ENCODE measurements around the gene DDX1.
"Not testable (repeated sequence)": the region's sequence is repeated elsewhere in the genome, so short reads cannot be mapped to it uniquely, and the experiment has no call there.

The DDX1 gene

DNA sequence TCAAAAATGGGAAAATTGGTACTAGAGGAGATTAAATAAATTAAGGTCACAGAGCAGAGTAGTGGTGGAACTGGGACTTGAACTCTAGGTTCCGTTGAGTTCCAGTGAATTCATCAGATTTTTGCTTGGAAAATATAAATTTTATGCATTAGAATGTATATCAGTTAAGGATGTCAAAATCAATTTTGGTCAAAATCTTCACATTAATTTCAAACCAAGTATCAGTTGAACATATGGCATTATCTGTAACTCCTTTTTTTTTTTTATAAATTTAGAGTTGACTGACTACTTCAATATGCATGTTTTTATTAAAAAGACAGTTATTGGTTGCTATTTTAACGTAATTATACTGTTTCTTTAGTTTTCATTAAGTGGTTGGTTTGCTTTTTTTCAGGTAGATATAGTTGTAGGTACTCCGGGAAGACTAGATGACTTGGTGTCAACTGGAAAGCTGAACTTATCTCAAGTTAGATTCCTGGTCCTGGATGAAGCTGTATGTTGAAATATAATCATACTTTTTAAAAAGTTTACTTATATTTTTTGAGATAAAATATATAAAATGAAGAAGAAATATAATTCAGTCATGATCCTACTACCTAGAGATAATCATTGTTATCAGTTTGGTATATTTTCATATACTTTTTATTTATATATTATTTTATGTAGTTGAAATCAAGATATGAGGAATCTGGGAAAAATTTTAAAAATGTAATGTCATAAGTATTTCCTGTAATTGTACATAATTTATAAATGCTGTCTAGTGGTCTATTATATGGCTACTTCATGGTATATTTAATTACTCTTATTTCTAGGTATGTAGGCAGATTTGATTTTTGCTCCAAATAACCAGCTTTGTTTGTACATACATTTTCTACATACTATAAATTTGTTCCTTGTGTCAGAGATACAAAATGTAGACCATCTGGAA is 25.4 kb downstream of the DDX1 start:
- no peak for DNase-seq (ENCODE audit: low read depth)

DNA sequence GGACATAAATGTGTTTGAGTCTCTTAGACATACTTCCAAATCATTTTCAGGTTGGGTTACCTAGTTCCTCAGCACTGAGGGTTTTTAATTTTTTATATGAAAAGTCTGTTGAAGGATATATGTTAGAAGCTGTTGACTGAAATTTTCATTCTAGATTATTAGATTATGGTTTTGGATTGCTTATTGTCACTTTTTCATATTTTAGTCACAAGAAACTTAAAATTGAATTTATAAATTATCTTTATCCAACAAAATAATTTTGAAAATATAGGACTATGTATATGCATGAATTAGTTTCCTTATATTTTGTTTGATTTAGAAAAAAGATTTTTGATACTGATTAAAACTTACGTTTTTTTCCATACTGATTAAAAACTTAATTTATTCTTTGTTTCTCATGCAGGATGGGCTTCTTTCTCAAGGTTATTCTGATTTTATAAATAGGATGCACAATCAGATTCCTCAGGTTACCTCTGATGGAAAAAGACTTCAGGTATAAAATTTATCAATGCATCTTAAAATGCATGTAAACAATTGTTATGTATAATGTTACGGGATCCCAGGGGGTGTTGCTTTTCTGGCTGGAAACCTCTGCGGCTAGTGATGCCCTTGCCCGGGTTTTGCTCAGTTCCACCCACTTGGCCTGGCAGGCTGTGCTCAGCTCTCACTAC is 26.2 kb downstream of the DDX1 start:
- no peak for DNase-seq (ENCODE audit: low read depth)

DNA sequence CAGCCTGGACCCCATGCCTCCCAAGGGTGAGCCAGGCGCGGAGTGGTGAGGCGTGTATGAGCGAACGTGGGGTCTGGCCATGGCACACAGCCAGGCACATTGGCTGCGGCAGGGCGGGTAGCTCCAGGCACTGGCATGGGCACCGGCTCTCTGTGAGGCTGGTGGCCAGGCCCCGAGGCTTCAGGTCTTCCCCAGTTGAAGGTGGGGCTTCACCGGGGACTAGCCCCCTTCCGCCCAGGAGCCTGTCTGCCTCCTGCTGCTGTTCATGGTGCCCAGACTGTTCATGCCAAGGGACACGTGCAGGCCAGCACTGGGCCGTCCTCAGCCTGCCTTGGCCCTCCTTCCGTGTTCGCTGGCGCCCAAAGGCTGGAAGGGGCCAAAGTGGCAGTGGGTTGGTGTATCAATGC is 26.8 kb downstream of the DDX1 start:
- no peak for DNase-seq (ENCODE audit: low read depth)

DNA sequence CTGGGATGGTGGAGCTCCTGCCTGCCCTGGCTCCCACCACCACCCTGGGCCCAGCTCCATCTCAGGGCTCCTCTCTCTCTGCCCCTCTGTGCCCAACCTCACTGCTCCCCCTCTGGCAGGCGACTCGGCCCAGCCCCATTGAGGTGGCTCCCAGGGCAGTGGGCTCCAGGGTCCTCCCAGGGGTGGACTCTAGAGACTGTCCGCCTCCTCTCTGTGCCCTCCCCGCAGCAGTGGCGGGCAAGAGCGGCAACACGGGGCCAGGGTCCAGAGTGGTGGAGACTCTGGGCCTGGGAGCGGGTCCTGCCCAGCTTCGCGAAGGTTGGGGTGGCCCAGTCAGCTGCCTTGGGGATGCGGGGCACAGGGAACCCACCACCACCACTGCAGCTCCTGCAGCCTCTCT is 27.4 kb downstream of the DDX1 start:
- DNase-seq (ENCODE audit: low read depth): no peak

GRCh38 chr2:15619510-15619909 is 27.8 kb downstream of the DDX1 start:
- no peak for DNase-seq (ENCODE audit: low read depth)

DNA sequence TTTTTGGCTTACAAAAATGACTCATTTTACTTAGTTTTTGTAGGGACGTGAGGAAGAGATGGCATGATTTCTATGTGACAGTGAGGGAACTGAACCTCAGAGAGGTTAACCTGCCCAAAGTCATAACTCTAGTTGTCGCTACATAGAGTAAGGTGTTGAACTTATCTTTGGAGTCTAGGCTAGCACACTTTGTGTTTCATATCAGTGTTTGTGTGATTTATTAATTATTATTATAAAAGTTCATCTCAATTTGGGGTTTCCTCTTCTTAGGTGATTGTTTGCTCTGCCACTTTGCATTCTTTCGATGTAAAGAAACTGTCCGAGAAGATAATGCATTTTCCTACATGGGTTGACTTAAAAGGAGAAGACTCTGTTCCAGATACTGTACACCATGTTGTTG is 28.3 kb downstream of the DDX1 start:
- no peak for DNase-seq (ENCODE audit: low read depth)

GRCh38 chr2:15620340-15620739 is 28.7 kb downstream of the DDX1 start:
- DNase-seq (ENCODE audit: low read depth): no peak

GRCh38 chr2:15620857-15621471 is 29.3 kb downstream of the DDX1 start:
- no peak for DNase-seq (ENCODE audit: low read depth)

DNA sequence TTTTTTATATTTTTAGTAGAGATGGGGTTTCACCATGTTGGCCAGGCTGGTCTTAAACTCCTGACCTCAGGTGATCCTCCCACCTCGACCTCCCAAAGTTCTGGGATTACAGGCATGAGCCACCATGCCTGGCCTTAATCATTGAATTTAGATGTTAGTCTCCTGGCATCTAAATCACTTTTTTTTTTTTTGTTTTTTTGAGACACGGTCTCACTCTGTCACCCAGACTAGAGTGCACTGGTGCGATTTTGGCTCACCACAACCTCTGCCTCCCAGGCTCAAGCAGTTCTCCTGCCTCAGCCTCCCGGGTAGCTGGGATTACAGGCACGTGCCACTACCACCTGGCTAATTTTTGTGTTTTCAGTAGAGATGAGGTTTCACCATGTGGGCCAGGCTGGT is 29.8 kb downstream of the DDX1 start:
- not testable (repeated sequence) for DNase-seq (ENCODE audit: low read depth)

GRCh38 chr2:15622214-15622613 is 30.5 kb downstream of the DDX1 start:
- DNase-seq (ENCODE audit: low read depth): no peak

GRCh38 chr2:15622614-15623480 is 31.2 kb downstream of the DDX1 start:
- DNase-seq (ENCODE audit: low read depth): no peak

DNA sequence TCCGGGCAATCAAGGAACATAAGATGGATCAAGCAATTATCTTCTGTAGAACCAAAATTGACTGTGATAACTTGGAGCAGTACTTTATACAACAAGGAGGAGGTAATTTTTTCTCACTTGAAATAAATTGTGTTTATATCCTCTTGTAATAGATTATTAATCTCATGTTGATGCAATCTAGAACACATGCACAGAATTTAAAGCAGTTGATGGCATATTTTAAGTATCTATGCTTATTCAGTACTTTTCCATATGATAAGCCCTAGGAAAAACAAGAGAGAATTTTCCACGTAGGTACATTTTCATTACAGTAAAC is 31.8 kb downstream of the DDX1 start:
- DNase-seq (ENCODE audit: low read depth): no peak

GRCh38 chr2:15623898-15624541 is 32.4 kb downstream of the DDX1 start:
- no peak for DNase-seq (ENCODE audit: low read depth)

- no peak for DNase-seq (ENCODE audit: low read depth)
Measured at GRCh38 chr2:15624903-15625302, 33.2 kb downstream of the DDX1 start.

DNA sequence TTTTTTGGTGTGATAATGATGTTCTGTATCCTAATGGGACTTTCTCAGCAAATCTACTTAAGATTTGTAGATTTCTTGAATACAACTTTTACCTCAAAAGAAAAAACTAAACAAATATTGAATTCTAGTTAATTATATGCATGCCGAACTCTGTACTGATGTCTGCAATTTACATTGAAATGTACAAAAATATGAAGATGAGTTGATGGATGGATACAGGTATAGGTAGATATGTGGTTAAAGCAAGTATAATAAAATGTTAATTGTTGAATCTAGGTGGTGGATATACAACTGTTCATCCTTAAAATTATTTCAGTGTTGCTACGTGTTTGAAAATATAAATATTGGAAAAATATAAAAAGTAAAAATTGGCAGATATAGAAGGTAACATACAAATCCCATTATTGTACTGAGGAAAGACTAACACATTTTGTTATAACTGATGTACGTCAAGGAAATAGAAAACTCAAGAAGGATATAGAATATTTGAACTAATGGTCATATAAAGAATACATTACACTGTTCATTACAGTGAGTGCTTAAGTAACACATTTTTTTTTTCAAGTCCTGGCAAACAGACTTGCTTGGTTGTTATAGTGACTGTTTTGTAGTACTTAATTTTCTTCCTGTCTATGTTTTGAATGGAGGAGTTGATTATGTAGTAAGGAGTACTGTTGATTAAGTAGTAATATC is 33.8 kb downstream of the DDX1 start:
- no peak for DNase-seq (ENCODE audit: low read depth)

DNA sequence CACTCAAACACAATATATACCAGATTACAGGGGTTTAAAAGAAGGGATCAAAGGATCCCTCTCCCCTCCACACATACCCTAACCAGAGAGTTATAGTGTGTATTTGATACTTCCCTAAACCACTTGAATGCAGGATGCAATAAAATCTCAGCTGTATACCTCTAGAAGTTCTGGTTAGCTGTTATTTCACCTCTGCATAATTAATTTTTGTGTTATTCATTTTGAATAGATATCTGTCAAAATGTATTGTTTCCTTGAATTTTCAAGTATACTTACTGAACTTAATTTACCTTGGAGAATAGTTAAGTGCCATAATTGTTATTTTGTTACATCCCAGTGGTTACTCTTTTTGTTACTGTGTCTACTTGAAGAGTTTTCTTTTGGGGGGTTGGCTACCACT is 34.5 kb downstream of the DDX1 start:
- DNase-seq (ENCODE audit: low read depth): no peak

- DNase-seq (ENCODE audit: low read depth): no peak
Measured at GRCh38 chr2:15626967-15627366, 35.3 kb downstream of the DDX1 start.

GRCh38 chr2:15627817-15628684 is 36.4 kb downstream of the DDX1 start:
- DNase-seq (ENCODE audit: low read depth): no peak

- DNase-seq (ENCODE audit: low read depth): no peak
Measured at GRCh38 chr2:15628899-15629855, 37.5 kb downstream of the DDX1 start.

All from T-helper 22 cell (primary cell).